ENCODE measurements around the gene TRABD2B. TPM values are rescaled to one million over a fixed set of nuclear protein-coding genes. Genes with fewer than 3 reads are reported as not detected.

Gene TRABD2B
- polyA plus RNA-seq, 1 of the 3 experiments (the other 2 are of a cell fraction): 0.03 TPM

GRCh38 chr1:47837056-47837830 lies 159.9 kb downstream of the TRABD2B start:
- Histone ChIP-seq H3K27me3 (ENCODE audit: insufficient read depth) (no peaks in the 10 kb centered on the region), H3K27ac (ENCODE audit: low read depth in 2 of 2, low read length in 1 of 2) (no peak overlapping the region), H4K20me1 (ENCODE audit: insufficient read depth) (no peaks in the 10 kb centered on the region), H2AFZ (ENCODE audit: low read depth) (no peak overlapping the region), H3K4me2 (no peak overlapping the region), H3K4me3 (ENCODE audit: low read depth in 2 of 2, low read length in 1 of 2) (no peak overlapping the region), H3K36me3 (replicated peaks in 1 of 2; ENCODE audit: control insufficient read depth in 1 of 2, insufficient read depth in 2 of 2, low read length in 1 of 2) (no peaks in the 10 kb centered on the region), H3F3A (replicated peaks; ENCODE audit: insufficient read depth) (no peaks in the 10 kb centered on the region), H3K79me2 (ENCODE audit: insufficient read depth) (no peaks in the 10 kb centered on the region), H3K9me3 (0 out of 2 replicates have a peak, but pooled peaks cover 3% of the 10 kb centered on the region), H3K9ac (no peak overlapping the region), H3K9me2 (no peaks in the 10 kb centered on the region), H3K4me1 (ENCODE audit: control insufficient read depth in 1 of 2, insufficient read depth in 2 of 2, low read depth in 1 of 2, low read length in 1 of 2) (no peaks in the 10 kb centered on the region; a peak in 1 of 4 replicates)
- WGBS (ENCODE audit: low lambda C conversion rate): 59% methylated on average over 13 of the region's 13 CpGs
- ChIA-PET POLR2A (no interaction called here), CTCF (no interaction called here)
- no peak for DNase-seq
- TF ChIP-seq FOXJ3 (CRISPR knock-in tag; IDR thresholded peaks at IDR 0.05) (no peak), NFIC (IDR thresholded peaks at IDR 0.05; ENCODE audit: borderline replicate concordance) (no peak), FOSL2 (IDR thresholded peaks at IDR 0.05; ENCODE audit: borderline replicate concordance, low read depth) (no peak), RCOR1 (IDR thresholded peaks at IDR 0.05; ENCODE audit: low read length) (no peak), GATA2 (CRISPR knock-in tag; IDR thresholded peaks at IDR 0.05) (no peak), SIN3A (IDR thresholded peaks at IDR 0.05; ENCODE audit: borderline replicate concordance, low read depth, low read length) (no peak), MAX (IDR thresholded peaks at IDR 0.05; ENCODE audit: low read depth) (no peak), TCF12 (IDR thresholded peaks at IDR 0.05) (no peak), RAD21 (IDR thresholded peaks at IDR 0.05; ENCODE audit: low read length) (no peak), JUND (IDR thresholded peaks at IDR 0.05) (no peak), REST (IDR thresholded peaks at IDR 0.05; ENCODE audit: low read depth, low read length) (no peak)
- TF ChIP-seq, protein P1, sequence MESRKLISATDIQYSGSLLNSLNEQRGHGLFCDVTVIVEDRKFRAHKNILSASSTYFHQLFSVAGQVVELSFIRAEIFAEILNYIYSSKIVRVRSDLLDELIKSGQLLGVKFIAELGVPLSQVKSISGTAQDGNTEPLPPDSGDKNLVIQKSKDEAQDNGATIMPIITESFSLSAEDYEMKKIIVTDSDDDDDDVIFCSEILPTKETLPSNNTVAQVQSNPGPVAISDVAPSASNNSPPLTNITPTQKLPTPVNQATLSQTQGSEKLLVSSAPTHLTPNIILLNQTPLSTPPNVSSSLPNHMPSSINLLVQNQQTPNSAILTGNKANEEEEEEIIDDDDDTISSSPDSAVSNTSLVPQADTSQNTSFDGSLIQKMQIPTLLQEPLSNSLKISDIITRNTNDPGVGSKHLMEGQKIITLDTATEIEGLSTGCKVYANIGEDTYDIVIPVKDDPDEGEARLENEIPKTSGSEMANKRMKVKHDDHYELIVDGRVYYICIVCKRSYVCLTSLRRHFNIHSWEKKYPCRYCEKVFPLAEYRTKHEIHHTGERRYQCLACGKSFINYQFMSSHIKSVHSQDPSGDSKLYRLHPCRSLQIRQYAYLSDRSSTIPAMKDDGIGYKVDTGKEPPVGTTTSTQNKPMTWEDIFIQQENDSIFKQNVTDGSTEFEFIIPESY (IDR thresholded peaks at IDR 0.05; ENCODE audit: borderline replicate concordance, low read depth): no peak

All from SK-N-SH (cell line).